ENCODE data around the gene MCL1.
"Not testable (repeated sequence)": the region's sequence is repeated elsewhere in the genome, so short reads cannot be mapped to it uniquely, and the experiment has no call there.

Gene MCL1

GRCh38 chr1:150579110-150579944 is at the start of gene MCL1:
MCL1 (minus strand) TSS chr1:150579610; CDS start chr1:150579530, 80 bp downstream.
- DNase-seq (ENCODE audit: low read depth), result peak; percentile 97
- no peak for TF ChIP-seq CTCF (IDR thresholded peaks at IDR 0.05; ENCODE audit: insufficient read depth, low read depth, low read length, missing control alignments)
- peak within 1 kb of the TSS; percentile 95 for H3K4me3 ChIP-seq (ENCODE audit: low read depth, low read length)

- DNase-seq (ENCODE audit: low read depth), result no peak
- peak overlapping the region; percentile 77 for H3K4me3 ChIP-seq (ENCODE audit: low read depth, low read length)
- TF ChIP-seq CTCF (IDR thresholded peaks at IDR 0.05; ENCODE audit: insufficient read depth, low read depth, low read length, missing control alignments), result no peak
Observed at GRCh38 chr1:150628766-150629114, 49.3 kb upstream of the MCL1 start.

GRCh38 chr1:150627826-150628410 is 48.5 kb upstream of the MCL1 start:
- no peak for DNase-seq (ENCODE audit: low read depth)
- TF ChIP-seq CTCF (IDR thresholded peaks at IDR 0.05; ENCODE audit: insufficient read depth, low read depth, low read length, missing control alignments), result no peak
- peak overlapping the region; percentile 77 for H3K4me3 ChIP-seq (ENCODE audit: low read depth, low read length)

GRCh38 chr1:150626150-150626549 is 46.7 kb upstream of the MCL1 start:
- no peak for DNase-seq (ENCODE audit: low read depth)
- no peak for TF ChIP-seq CTCF (IDR thresholded peaks at IDR 0.05; ENCODE audit: insufficient read depth, low read depth, low read length, missing control alignments)
- no peak overlapping the region for H3K4me3 ChIP-seq (ENCODE audit: low read depth, low read length)

GRCh38 chr1:150624546-150624945 is 45.1 kb upstream of the MCL1 start:
- not testable (repeated sequence) for H3K4me3 ChIP-seq (ENCODE audit: low read depth, low read length); DNase-seq (ENCODE audit: low read depth)

- not testable (repeated sequence) for DNase-seq (ENCODE audit: low read depth); H3K4me3 ChIP-seq (ENCODE audit: low read depth, low read length)
Observed at GRCh38 chr1:150624134-150624533, 44.7 kb upstream of the MCL1 start.

- H3K4me3 ChIP-seq (ENCODE audit: low read depth, low read length), result no peak overlapping the region
- DNase-seq (ENCODE audit: low read depth), result no peak
- no peak for TF ChIP-seq CTCF (IDR thresholded peaks at IDR 0.05; ENCODE audit: insufficient read depth, low read depth, low read length, missing control alignments)
Observed at GRCh38 chr1:150622303-150622975, 43.0 kb upstream of the MCL1 start.
